Breast epithelium (tissue), 3 donors: ENCODE data around the gene WNT5B.

Experiments used
- CTCF ChIP-seq, 3 donors: fragments of 450-650 bp; IDR thresholded peaks; one replicate each; pipeline ENCODE4 v1.5.1; 2016 to 2017; ENCODE audit warnings: antibody characterized with exemption in 3 of 3, mild to moderate bottlenecking in 3 of 3, moderate library complexity in 3 of 3
- POLR2A ChIP-seq: fragments of 450-650 bp; IDR thresholded peaks from one replicate; pipeline ENCODE4 v1.6.1; 2016; ENCODE audit warnings: antibody characterized with exemption, mild to moderate bottlenecking, moderate library complexity

- TF ChIP-seq CTCF (IDR thresholded peaks at IDR 0.05), result no peak
- no peak for TF ChIP-seq POLR2A
Measured at GRCh38 chr12:1591034-1591433, 38.0 kb upstream of the WNT5B start.
